Measurements from ENCODE around the gene CHD5.

DNA sequence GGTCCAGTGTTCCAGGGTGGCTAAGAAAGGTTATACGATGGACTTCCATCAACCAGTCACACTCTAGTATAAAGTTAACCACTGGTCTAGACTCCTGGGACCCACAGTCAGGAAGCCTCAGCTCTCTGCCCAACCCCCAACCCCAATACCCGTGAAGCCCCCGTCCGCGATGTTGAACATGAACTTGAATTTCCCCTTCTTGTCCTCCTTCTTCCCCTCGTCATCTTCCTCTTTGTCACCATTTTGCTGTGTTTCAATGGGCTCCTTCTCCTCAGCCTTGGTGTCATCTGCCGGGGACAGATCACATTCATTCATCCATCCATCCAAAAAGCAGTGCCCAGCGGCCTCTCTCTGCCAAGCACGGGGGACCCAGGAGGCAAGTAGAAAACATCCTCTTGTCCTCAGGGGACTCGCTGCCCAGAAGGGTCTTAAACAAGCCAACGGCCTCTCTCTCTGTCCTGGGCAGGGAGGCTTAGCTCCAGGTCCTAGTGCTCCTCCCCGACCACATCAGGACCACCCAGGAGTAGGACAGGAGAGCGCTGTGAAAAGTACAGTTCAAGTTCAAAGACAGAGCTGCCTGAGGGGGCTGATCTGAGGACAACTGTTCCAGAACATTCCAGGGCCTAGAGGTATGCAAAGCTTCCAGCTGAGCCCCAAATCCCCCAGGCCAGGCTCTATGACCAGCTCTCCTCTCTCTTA, 68.0 kb downstream of the CHD5 start:
- TF ChIP-seq, protein P1, sequence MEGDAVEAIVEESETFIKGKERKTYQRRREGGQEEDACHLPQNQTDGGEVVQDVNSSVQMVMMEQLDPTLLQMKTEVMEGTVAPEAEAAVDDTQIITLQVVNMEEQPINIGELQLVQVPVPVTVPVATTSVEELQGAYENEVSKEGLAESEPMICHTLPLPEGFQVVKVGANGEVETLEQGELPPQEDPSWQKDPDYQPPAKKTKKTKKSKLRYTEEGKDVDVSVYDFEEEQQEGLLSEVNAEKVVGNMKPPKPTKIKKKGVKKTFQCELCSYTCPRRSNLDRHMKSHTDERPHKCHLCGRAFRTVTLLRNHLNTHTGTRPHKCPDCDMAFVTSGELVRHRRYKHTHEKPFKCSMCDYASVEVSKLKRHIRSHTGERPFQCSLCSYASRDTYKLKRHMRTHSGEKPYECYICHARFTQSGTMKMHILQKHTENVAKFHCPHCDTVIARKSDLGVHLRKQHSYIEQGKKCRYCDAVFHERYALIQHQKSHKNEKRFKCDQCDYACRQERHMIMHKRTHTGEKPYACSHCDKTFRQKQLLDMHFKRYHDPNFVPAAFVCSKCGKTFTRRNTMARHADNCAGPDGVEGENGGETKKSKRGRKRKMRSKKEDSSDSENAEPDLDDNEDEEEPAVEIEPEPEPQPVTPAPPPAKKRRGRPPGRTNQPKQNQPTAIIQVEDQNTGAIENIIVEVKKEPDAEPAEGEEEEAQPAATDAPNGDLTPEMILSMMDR (IDR thresholded peaks at IDR 0.05), result no peak
- TF ChIP-seq EP300 (IDR thresholded peaks at IDR 0.05), result no peak

All from tibial nerve (tissue), 4 donors.